Activated B cell treated with CpG ODN at 0.5 μM for 24 hours (primary cell): ENCODE data around the gene RHOA. TPM values are rescaled to one million over a fixed set of nuclear protein-coding genes. Genes with fewer than 3 reads are reported as not detected.
A peak's percentile ranks its signal among the peaks of the same experiment; 100 is the strongest.
"Not testable (repeated sequence)": the region's sequence is repeated elsewhere in the genome, so short reads cannot be mapped to it uniquely, and the experiment has no call there.

ENCODE experiments used
- ATAC-seq: fragments of 200-7000 bp; cut with Tn5 transposase; one replicate; pipeline ENCODE4 v1.10.0; 2021; ENCODE audit warnings: low read depth, mild to moderate bottlenecking, moderate library complexity
- CTCF ChIA-PET: fragments of 350-600 bp; sonication (Branson Sonifier 250); formaldehyde crosslinking; loops from one replicate; lab custom pipeline; 2021; ENCODE audit warnings: antibody characterized with exemption; lab: Charles Lee
- POLR2A ChIA-PET: fragments of 350-600 bp; sonication (Branson Sonifier 250); formaldehyde crosslinking; loops from one replicate; lab custom pipeline; 2021; ENCODE audit warnings: antibody characterized with exemption; lab: Charles Lee
- DNase-seq: peaks from one replicate; pipeline ENCODE4 v3.0.0; 2022
- H3K27ac Mint-ChIP-seq: one replicate; pipeline ENCODE4 v1.8.0; 2020; ENCODE audit warnings: mixed read lengths
- H3K27me3 Mint-ChIP-seq: one replicate; pipeline ENCODE4 v1.8.0; 2021; ENCODE audit warnings: mixed read lengths
- H3K36me3 Mint-ChIP-seq: one replicate; pipeline ENCODE4 v1.8.0; 2021; ENCODE audit warnings: low read depth, mixed read lengths
- H3K4me1 Mint-ChIP-seq: one replicate; pipeline ENCODE4 v1.8.0; 2021; ENCODE audit warnings: mixed read lengths
- H3K4me3 Mint-ChIP-seq: one replicate; pipeline ENCODE4 v1.8.0; 2020; ENCODE audit warnings: mild to moderate bottlenecking, mixed read lengths
- H3K9me3 Mint-ChIP-seq: one replicate; pipeline ENCODE4 v1.8.0; 2020; ENCODE audit warnings: mixed read lengths
- intact Hi-C: fragments of 100-400 bp; cut with micrococcal nuclease; formaldehyde crosslinking; loops from one replicate; pipeline ENCODE4 v1.15.1; 2024
- total RNA-seq: library from RNA; stranded (reverse); gene quantifications from 2 replicates; pipeline ENCODE4 v1.2.3, GENCODE V29; 2022
- TF ChIP-seq, protein P1 (sequence below): fragments of 200-600 bp; IDR thresholded peaks from one replicate; pipeline ENCODE4 v1.8.0; 2022; ENCODE audit warnings: antibody characterized with exemption, mild to moderate bottlenecking

Gene RHOA
- total RNA-seq, 1 donor from 2014 or later = 399 TPM

DNA sequence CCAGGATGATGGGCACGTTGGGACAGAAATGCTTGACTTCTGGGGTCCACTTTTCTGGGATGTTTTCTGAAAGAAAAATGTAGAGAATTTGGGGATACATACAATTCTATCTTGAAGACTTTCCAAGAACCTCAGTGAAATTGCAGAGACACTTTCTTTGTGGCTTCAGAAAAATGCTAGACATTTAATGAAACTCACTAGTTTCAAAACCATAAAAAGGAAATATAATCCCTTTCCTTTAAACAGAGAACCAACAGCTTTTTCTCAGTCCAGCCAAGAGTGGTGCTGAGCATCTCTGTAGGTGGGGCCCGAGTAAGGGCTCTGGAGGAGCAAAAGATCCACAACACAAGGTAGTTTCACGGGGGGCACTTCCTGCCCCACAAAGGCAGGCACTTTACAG lies 49.2 kb downstream of the RHOA start:
- Mint-ChIP-seq H3K27me3 (no peaks in the 10 kb centered on the region), H3K36me3 (peaks cover 72% of the 10 kb centered on the region), H3K27ac (peak overlapping the region; percentile 37), H3K4me1 (peaks cover 11% of the 10 kb centered on the region), H3K4me3 (no peak overlapping the region), H3K9me3 (no peaks in the 10 kb centered on the region)
- no peak for DNase-seq
- ATAC-seq = no peak
- ChIA-PET POLR2A (interaction anchor here (1.8 kb wide), 1 partner anchor 17 kb away, joined by 6 read pairs; no protein-coding TSS in a partner anchor), CTCF (interaction anchor here (0.6 kb wide), 1 partner anchor 23 kb away, joined by 3 read pairs; the partner anchor contains the start of gene USP4)
- TF ChIP-seq, protein P1, sequence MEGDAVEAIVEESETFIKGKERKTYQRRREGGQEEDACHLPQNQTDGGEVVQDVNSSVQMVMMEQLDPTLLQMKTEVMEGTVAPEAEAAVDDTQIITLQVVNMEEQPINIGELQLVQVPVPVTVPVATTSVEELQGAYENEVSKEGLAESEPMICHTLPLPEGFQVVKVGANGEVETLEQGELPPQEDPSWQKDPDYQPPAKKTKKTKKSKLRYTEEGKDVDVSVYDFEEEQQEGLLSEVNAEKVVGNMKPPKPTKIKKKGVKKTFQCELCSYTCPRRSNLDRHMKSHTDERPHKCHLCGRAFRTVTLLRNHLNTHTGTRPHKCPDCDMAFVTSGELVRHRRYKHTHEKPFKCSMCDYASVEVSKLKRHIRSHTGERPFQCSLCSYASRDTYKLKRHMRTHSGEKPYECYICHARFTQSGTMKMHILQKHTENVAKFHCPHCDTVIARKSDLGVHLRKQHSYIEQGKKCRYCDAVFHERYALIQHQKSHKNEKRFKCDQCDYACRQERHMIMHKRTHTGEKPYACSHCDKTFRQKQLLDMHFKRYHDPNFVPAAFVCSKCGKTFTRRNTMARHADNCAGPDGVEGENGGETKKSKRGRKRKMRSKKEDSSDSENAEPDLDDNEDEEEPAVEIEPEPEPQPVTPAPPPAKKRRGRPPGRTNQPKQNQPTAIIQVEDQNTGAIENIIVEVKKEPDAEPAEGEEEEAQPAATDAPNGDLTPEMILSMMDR = no peak
- intact Hi-C loops = no loop called here

DNA sequence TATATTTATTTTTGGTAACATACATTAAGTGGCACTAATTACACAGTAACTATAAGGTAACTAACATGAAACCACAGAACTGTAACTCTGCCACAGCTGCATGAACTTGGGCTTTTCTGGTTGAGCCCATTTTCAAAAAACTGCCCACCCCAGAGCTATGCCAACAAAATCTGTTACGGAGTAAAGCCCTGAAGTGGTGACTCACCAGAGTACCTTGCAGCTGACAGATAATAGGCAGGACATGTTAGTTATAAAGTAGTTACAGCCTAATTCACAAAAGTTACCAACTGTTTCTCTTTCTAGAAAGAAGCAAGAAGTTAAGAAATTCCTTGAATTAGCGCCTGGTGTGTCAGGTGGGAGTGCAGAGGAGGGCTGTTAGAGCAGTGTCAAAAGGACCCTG lies 52.2 kb downstream of the RHOA start:
- ChIA-PET CTCF (interaction anchor here (0.9 to 1.5 kb wide), 2 partner anchors 10 to 19 kb away, joined by 3 to 11 read pairs; partner anchors contain the start of gene USP4), POLR2A (interaction anchor here (1.3 to 7.0 kb wide), 3 partner anchors 16 to 52 kb away, joined by 11 to 106 read pairs (median 54); partner anchors contain the start of genes RHOA, TCTA and USP4)
- H3K27ac Mint-ChIP-seq = peak overlapping the region; percentile 53
- TF ChIP-seq, protein P1 = no peak
- no peak for ATAC-seq
- DNase-seq = no peak
- no peaks in the 10 kb centered on the region for H3K9me3 Mint-ChIP-seq
- H3K4me1 Mint-ChIP-seq = peaks cover 31% of the 10 kb centered on the region
- H3K4me3 Mint-ChIP-seq = peak overlapping the region; percentile 38
- peaks cover 61% of the 10 kb centered on the region for H3K36me3 Mint-ChIP-seq
- no peaks in the 10 kb centered on the region for H3K27me3 Mint-ChIP-seq
- intact Hi-C loops = no loop called here

DNA sequence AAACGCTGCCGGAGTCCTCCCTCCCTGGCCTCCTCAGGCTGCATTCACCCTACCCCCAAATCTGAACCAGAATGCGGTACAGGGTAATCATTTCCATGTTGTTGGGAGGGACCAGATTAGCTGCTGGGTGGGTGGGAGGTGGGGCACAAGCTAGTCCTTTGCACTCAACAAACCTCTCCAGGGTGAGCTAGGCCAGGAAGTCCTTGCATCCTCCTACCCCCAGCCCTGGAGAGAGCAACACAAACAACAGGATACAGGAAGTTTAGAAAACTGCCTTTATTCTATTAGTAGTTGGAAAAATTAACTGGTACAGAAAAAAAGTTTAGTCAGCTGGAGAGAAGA lies 52.9 kb downstream of the RHOA start:
- CTCF ChIA-PET = interaction anchor here (0.9 to 1.5 kb wide), 2 partner anchors 11 to 19 kb away, joined by 3 to 11 read pairs; partner anchors contain the start of gene USP4
- Mint-ChIP-seq H3K27me3 (no peaks in the 10 kb centered on the region), H3K4me3 (peak overlapping the region; percentile 89), H3K36me3 (peaks cover 60% of the 10 kb centered on the region), H3K27ac (peak overlapping the region; percentile 85), H3K4me1 (peaks cover 35% of the 10 kb centered on the region), H3K9me3 (no peaks in the 10 kb centered on the region)
- TF ChIP-seq, protein P1 = no peak
- no peak for DNase-seq
- POLR2A ChIA-PET = interaction anchor here (0.6 to 7.0 kb wide), 6 partner anchors 15 to 455 kb away, joined by 4 to 106 read pairs (median 14); partner anchors contain the start of genes NICN1, RHOA, TCTA and USP4
- no peak for ATAC-seq
- intact Hi-C loops = no loop called here

DNA sequence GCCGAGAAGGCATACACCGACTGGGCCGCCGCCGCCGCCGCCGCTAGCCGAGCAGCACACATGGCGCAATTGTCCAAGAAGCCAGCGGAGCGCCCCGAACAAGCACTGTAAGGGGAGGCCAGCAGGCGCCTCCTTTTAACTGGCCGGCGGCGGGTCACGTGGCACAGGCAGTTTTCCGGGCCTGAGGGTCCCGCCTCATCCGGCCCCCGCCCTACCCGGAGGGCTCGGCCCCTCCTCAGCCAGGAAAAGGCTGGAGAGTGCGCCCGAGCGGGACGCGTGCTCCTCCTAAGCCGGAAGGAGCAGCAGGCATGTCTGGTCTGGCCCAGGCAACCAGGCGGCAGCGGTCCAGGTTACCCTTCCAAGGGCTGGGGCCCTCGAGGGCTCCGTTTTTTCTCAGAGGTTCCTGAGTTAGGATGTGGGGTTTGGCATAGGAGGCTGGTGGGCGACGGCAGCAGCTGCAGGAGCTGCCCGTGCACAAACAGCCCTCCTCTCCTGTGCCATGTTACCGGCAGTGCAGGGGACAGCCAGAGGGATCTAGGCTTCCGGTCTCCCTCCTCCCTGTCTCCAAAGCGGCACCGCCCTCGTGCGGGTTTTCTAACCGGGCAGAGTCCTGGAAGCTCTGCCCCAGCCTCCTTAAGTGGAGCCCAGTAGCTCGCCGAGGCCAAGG lies 53.4 kb downstream of the RHOA start, which contains the start of gene GPX1:
Gene GPX1, minus strand, starts transcription at position 137 of the 667 bp plus-strand sequence. Its CDS starts 75 bp downstream, at position 62.
- H3K9me3 Mint-ChIP-seq = no peaks in the 10 kb centered on the region
- intact Hi-C loops = no loop called here
- peak within 1 kb of the TSS; percentile 90 for H3K27ac Mint-ChIP-seq
- H3K4me1 Mint-ChIP-seq = peaks cover 35% of the 10 kb centered on the region
- TF ChIP-seq, protein P1 = no peak
- CTCF ChIA-PET = interaction anchor here (0.9 to 1.5 kb wide), 2 partner anchors 11 to 18 kb away, joined by 3 to 11 read pairs (median 11); partner anchors contain the start of gene USP4
- DNase-seq (peak; percentile 67), ATAC-seq (peak; percentile 77)
- POLR2A ChIA-PET = interaction anchor here (0.6 to 7.0 kb wide), 7 partner anchors 14 to 455 kb away, joined by 4 to 106 read pairs (median 11); partner anchors contain the start of genes NICN1, RHOA, TCTA and USP4
- peaks cover 56% of the 10 kb centered on the region for H3K36me3 Mint-ChIP-seq
- H3K4me3 Mint-ChIP-seq = peak within 1 kb of the TSS; percentile 89
- no peaks in the 10 kb centered on the region for H3K27me3 Mint-ChIP-seq

DNA sequence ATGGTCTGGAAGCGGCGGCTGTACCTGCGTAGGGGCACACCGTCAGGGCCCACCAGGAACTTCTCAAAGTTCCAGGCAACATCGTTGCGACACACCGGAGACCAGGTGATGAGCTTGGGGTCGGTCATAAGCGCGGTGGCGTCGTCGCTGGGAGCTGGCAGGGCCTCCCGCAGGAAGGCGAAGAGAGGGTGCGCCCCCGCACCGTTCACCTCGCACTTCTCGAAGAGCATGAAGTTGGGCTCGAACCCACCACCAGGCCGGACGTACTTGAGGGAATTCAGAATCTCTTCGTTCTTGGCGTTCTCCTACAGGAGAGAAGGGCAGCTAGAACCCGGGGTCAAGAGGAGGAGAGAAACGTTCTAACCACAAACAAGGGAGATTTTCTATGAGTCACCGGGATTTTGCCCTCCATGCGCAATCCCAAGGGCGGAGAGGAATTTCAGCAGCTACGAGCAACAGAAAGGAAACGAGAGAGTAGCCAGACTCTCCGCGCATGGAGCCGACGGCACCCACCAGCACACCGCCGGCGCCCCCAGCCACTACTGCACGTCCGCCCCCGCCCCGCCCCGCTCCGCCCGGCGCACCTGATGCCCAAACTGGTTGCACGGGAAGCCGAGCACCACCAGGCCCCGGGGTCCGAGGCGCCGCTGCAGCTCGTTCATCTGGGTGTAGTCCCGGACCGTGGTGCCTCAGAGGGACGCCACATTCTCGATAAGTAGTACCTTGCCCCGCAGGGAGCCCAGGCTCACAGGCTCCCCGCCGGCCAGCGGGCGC lies 54.1 kb downstream of the RHOA start:
- Mint-ChIP-seq H3K27ac (peak overlapping the region; percentile 90), H3K36me3 (peaks cover 49% of the 10 kb centered on the region), H3K4me1 (peaks cover 41% of the 10 kb centered on the region), H3K4me3 (peak overlapping the region; percentile 89)
- not testable (repeated sequence) for H3K9me3 Mint-ChIP-seq, H3K27me3 Mint-ChIP-seq
- DNase-seq = peak; percentile 44
- ATAC-seq = peak; percentile 43
- CTCF ChIA-PET = interaction anchor here (1.2 kb wide), 1 partner anchor 17 kb away, joined by 11 read pairs; the partner anchor contains the start of gene USP4
- POLR2A ChIA-PET = interaction anchor here (0.7 to 7.0 kb wide), 6 partner anchors 14 to 71 kb away, joined by 3 to 106 read pairs (median 14); partner anchors contain the start of genes NICN1, RHOA, TCTA and USP4
- intact Hi-C loops = loop anchor here (1.0 kb wide), 2 partner anchors 12 to 17 kb away; partner anchors contain the start of gene USP4

DNA sequence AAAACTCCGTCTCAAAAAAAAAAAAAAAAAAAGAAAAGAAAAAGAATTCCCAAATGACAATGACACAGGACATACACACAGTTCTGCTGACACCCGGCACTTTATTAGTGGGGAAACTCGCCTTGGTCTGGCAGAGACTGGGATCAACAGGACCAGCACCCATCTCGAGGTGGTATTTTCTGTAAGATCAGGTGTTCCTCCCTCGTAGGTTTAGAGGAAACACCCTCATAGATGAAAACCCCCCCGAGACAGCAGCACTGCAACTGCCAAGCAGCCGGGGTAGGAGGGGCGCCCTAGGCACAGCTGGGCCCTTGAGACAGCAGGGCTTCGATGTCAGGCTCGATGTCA lies 54.7 kb downstream of the RHOA start:
- peak overlapping the region; percentile 89 for H3K4me3 Mint-ChIP-seq
- ChIA-PET POLR2A (interaction anchor here (0.6 to 7.0 kb wide), 7 partner anchors 13 to 90 kb away, joined by 3 to 106 read pairs (median 10); partner anchors contain the start of genes NICN1, RHOA, TCTA and USP4), CTCF (interaction anchor here (1.2 kb wide), 1 partner anchor 17 kb away, joined by 11 read pairs; the partner anchor contains the start of gene USP4)
- peaks cover 43% of the 10 kb centered on the region for H3K36me3 Mint-ChIP-seq
- DNase-seq, H3K27me3 Mint-ChIP-seq, H3K9me3 Mint-ChIP-seq: not testable (repeated sequence)
- ATAC-seq = peak; percentile 49
- intact Hi-C loops = loop anchor here (1.0 kb wide), 2 partner anchors 12 to 17 kb away; partner anchors contain the start of gene USP4
- peak overlapping the region; percentile 90 for H3K27ac Mint-ChIP-seq
- H3K4me1 Mint-ChIP-seq = peaks cover 47% of the 10 kb centered on the region
